Posterior vena cava (tissue), 2 donors: ENCODE measurements around the gene CRYBG1. TPM values are rescaled to one million over a fixed set of nuclear protein-coding genes. Genes with fewer than 3 reads are reported as not detected.
"Not testable (repeated sequence)": the region's sequence is repeated elsewhere in the genome, so short reads cannot be mapped to it uniquely, and the experiment has no call there.

Source experiments
- DNase-seq: peaks from one replicate; pipeline ENCODE4 v3.0.0-alpha.2; 2020; ENCODE audit warnings: low spot score
- intact Hi-C, 2 donors: fragments of 100-400 bp; cut with DNase I; formaldehyde crosslinking; loops; one replicate each; pipeline versions ENCODE4 v1.14.1 to v1.14.2; 2022 to 2023
- total RNA-seq, 2 donors: library from RNA; stranded (reverse); fragmentation: NEBNext Ultra II Directional; extraction: Animal tissue kit (Norgen Biotek cat#: 25700); gene quantifications; one replicate each; pipeline ENCODE4 v1.2.1, GENCODE V29; 2021
- donor health status: DM: yes; HTN: yes; CAD: no.
- donor health status: DM: yes; HTN: yes; CAD: no.

CRYBG1 gene
- total RNA-seq, 2 donors from 2014 or later, result 4.6 to 5.5 TPM

GRCh38 chr6:106513808-106514582 is 153.5 kb downstream of the CRYBG1 start:
- intact Hi-C loops, result loop anchor here in 1 of 2 donors (5.0 kb wide), 1 partner anchor 142 kb away; no protein-coding TSS in a partner anchor
- DNase-seq, result no peak

GRCh38 chr6:106514583-106514885 is 154.0 kb downstream of the CRYBG1 start:
- DNase-seq, result no peak
- intact Hi-C loops, result loop anchor here in 1 of 2 donors (5.0 kb wide), 1 partner anchor 142 kb away; no protein-coding TSS in a partner anchor

GRCh38 chr6:106515582-106515981 is 155.1 kb downstream of the CRYBG1 start:
- not testable (repeated sequence) for DNase-seq
- intact Hi-C loops, result loop anchor here in 1 of 2 donors (5.0 kb wide), 1 partner anchor 1428 kb away; no protein-coding TSS in a partner anchor

- DNase-seq, result no peak
- intact Hi-C loops, result loop anchor here in 1 of 2 donors (5.0 kb wide), 1 partner anchor 1429 kb away; no protein-coding TSS in a partner anchor
These were observed 156.1 kb downstream of the CRYBG1 start for GRCh38 chr6:106516616-106517015.

- intact Hi-C loops, result loop anchor here in 1 of 2 donors (5.0 kb wide), 1 partner anchor 1430 kb away; no protein-coding TSS in a partner anchor
- DNase-seq, result no peak
These were observed 157.2 kb downstream of the CRYBG1 start for GRCh38 chr6:106517706-106518105.

- intact Hi-C loops, result loop anchor here in 1 of 2 donors (5.0 kb wide), 1 partner anchor 1431 kb away; no protein-coding TSS in a partner anchor
- no peak for DNase-seq
These were observed 158.2 kb downstream of the CRYBG1 start for GRCh38 chr6:106518748-106519147.

GRCh38 chr6:106519460-106520394 is 159.2 kb downstream of the CRYBG1 start:
- intact Hi-C loops, result loop anchor here in 1 of 2 donors (5.0 kb wide), 1 partner anchor 1432 kb away; no protein-coding TSS in a partner anchor
- DNase-seq, result peak; percentile 85

GRCh38 chr6:106520711-106521401 is 160.3 kb downstream of the CRYBG1 start:
- intact Hi-C loops, result no loop called here
- DNase-seq, result no peak

DNA sequence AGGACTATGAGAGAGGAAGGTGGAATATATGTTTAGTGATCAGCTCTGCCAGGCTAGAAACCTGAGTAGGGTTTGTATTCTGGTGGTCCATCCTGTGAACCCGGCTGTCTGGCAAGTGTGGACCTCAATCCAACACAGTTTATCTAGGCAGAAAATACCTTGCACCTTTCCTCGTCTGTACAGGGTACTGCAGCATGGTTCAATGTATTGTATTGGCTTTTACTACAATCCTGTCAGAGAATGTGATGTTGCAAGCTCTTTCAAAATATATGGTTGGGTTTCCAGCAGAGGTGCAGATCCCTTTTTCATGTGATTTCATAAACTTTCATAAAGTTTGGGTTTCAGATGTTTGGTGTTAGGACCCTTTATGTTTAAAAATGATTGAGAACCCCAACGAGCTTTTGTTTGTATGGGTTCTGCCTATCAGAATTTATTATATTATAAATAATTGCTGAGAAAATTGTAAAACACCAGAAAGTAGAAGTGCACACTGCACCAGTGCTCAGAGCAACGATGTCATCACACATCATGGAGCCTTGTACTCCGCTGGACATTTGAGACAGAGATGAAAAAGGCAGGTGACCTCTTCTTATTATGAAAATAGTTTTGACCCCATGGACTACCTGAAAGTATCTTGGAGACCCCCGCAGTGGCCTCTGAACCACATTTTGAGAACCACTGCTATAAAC is 162.2 kb downstream of the CRYBG1 start:
- intact Hi-C loops, result no loop called here
- no peak for DNase-seq

DNA sequence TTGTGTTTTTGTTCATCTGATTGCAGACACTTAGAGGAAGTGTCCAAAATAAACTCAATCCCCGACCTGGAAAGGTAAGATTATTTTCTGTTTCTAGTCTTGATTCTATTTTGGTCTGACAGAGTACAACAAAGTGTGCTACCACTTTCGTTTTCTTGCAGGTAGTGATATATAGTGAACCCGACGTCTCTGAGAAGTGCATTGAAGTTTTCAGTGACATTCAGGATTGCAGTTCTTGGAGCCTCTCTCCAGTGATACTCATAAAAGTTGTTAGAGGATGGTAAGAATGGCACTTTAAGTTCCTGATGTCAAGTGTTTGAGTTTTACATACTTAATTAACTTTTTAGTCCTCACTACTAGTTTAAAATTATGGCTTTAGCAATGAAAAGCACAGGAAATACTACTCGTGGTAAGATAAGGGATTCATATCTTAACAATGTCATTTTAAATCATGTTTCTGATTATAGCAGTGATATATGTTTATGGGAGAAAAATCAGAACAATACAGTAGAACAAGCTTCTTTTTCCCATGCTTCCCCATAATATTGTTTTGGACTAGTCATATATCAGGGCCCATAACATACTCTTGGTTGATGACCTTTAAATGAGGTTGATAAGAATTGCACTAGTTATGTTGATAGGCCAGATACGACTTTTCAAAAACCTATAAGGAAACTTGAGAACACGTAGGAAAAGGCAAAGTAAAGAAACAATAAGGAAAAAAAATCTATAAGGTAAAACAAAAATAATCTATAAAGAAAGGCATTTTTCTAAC is 164.8 kb downstream of the CRYBG1 start:
- intact Hi-C loops, result no loop called here
- no peak for DNase-seq

DNA sequence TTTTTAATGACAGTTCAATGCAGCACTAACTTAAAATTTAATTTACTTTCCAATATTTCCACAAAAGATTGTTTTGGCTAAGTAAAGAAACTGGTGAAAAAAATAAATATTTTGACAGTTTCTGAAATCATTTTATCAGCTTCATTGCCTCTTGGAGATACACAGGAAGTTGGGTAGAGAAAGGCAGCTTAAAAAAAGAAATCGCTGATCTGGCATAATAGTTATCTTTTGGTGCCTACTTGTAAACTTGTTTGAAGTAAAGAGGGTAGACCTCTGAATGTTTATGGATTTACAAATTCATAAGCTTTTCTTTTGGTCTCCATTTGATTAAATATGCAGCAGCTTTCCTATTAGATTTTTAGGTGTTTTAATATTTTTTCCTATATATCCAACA is 165.4 kb downstream of the CRYBG1 start:
- no peak for DNase-seq
- intact Hi-C loops, result no loop called here

DNA sequence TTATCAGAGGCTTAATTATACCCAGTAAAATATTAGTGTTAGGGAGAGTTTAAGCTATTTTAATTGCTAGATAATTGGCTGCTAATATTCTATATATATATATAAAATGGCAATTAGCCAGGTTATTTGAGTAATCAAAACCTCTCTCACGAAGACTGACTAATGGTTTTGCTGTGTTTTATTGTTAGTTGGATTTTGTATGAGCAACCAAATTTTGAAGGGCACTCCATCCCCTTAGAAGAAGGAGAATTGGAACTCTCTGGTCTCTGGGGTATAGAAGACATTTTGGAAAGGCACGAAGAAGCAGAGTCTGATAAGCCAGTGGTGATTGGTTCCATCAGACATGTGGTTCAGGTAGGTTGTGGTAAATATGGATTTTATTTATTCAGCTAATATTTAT is 166.6 kb downstream of the CRYBG1 start:
- intact Hi-C loops, result no loop called here
- DNase-seq, result no peak

GRCh38 chr6:106527979-106528378 is 167.5 kb downstream of the CRYBG1 start:
- intact Hi-C loops, result no loop called here
- no peak for DNase-seq

GRCh38 chr6:106528521-106528920 is 168.0 kb downstream of the CRYBG1 start:
- intact Hi-C loops, result no loop called here
- DNase-seq, result no peak

DNA sequence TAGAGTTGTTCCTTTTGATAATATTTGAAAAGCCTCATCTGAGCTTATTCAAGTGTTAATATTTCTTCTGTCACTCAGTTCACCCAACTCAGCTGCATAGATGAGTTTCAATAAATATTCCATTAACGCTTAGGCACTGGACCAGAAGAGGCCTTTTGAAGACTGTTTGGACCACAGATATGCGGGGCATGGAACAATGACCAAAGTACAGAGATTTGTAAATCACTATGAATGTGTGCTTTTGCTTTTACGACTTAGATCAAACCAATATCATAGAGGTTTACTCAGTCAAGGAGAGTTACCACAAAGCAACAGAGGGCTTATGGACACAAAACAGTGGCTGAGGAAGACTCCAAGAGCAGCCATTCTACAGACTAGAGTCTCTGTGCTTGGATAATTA is 168.9 kb downstream of the CRYBG1 start:
- no peak for DNase-seq
- intact Hi-C loops, result no loop called here

DNA sequence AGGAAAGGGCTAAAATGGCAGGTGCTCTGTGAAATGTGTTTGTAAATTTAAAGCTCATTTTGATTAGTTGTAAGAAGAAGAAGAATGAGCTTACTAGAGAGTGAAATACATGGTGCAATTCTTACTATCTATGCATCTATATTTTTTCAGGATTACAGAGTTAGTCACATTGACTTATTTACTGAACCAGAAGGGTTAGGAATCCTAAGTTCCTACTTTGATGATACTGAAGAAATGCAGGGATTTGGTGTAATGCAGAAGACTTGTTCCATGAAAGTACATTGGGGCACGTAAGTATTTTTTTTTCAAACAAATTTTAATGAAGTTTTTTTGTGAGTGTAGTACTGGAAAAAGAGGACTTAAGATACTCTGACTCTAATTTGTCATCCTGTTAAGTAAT is 169.5 kb downstream of the CRYBG1 start:
- intact Hi-C loops, result no loop called here
- DNase-seq, result no peak

DNA sequence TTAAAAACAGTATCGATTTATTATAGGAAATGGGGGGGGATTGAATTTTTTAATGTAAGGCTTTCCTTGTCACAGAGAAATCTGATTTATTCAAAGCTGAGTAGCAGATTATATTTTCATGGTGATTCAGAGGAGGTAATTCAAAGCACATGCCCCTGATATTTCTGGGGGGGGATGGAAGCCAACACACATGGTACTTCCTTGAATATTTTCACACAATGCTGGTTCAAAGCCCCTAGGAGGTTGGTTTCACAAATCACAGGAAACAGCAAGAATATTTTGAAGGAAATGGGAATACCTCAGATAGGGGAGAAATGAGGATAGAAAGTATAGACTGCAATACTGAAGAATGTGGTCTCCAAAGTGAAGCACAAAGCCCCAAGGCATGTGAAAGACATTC is 170.0 kb downstream of the CRYBG1 start:
- intact Hi-C loops, result no loop called here
- no peak for DNase-seq

DNA sequence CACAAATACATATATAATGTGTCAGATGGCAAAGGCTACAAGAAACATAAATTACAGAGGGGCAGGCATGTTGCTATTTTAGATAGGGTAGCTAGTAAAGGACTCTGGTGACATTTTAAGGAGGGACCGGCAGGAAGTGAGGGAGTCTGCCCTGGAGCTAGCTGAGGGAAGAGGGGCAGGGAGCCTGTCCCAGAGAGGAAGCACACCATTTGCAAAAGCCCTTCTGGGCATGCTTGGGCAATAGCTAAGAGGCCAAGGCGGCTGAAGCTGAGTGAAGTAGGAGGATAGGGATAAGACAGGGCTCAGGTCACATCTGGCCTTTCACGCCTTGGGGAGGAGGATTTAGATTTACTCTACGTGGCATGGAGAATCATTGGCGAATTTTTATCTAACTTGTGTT is 172.5 kb downstream of the CRYBG1 start:
- intact Hi-C loops, result no loop called here
- DNase-seq, result no peak
